ENCODE results near the gene BCL10.

The BCL10 gene

GRCh38 chr1:85289848-85290335, 13.5 kb upstream of the BCL10 start:
- Histone ChIP-seq H3K4me1 (ENCODE audit: insufficient read depth, low read length) (no peaks in the 10 kb centered on the region), H3K4me2 (ENCODE audit: insufficient read depth, low read length) (no peak overlapping the region)
- no peak for ATAC-seq (ENCODE audit: insufficient read depth, low read depth)

GRCh38 chr1:85289207-85289847, 12.9 kb upstream of the BCL10 start:
- H3K4me2 ChIP-seq (ENCODE audit: insufficient read depth, low read length): no peak overlapping the region
- no peak overlapping the region for H3K4me3 ChIP-seq (ENCODE audit: low read depth in 1 of 2, low read length in 2 of 2)
- no peaks in the 10 kb centered on the region for H3K27me3 ChIP-seq (ENCODE audit: insufficient read depth, low read length, poor library complexity)
- no peaks in the 10 kb centered on the region for H4K20me1 ChIP-seq (ENCODE audit: insufficient read depth, low read length)
- H3K79me2 ChIP-seq (ENCODE audit: insufficient read depth, low read length): no peaks in the 10 kb centered on the region
- H3K9ac ChIP-seq (ENCODE audit: low read depth, low read length): no peak overlapping the region
- ATAC-seq (ENCODE audit: insufficient read depth, low read depth) (no peak), DNase-seq (no peak)
- TF ChIP-seq EZH2 (IDR thresholded peaks at IDR 0.05; ENCODE audit: borderline replicate concordance, low read depth, low read length, severe bottlenecking) (no peak), CTCF (IDR thresholded peaks at IDR 0.05; ENCODE audit: borderline replicate concordance, extremely low read depth, low read length, poor library complexity, severe bottlenecking) (no peak)
- no peak overlapping the region for H3K27ac ChIP-seq (ENCODE audit: low read length)
- no peaks in the 10 kb centered on the region for H3K9me3 ChIP-seq (ENCODE audit: insufficient read depth, low read length, severe bottlenecking)
- no peaks in the 10 kb centered on the region for H3K4me1 ChIP-seq (ENCODE audit: insufficient read depth, low read length)
- H2AFZ ChIP-seq (ENCODE audit: low read depth, low read length): no peak overlapping the region
- no peaks in the 10 kb centered on the region for H3K36me3 ChIP-seq (ENCODE audit: insufficient read depth, low read length)

More at GRCh38 chr1:85289848-85290335, 13.5 kb upstream of the BCL10 start:
- TF ChIP-seq CTCF (IDR thresholded peaks at IDR 0.05; ENCODE audit: borderline replicate concordance, extremely low read depth, low read length, poor library complexity, severe bottlenecking) (no peak), EZH2 (IDR thresholded peaks at IDR 0.05; ENCODE audit: borderline replicate concordance, low read depth, low read length, severe bottlenecking) (no peak)
- no peaks in the 10 kb centered on the region for H4K20me1 ChIP-seq (ENCODE audit: insufficient read depth, low read length)
- no peaks in the 10 kb centered on the region for H3K27me3 ChIP-seq (ENCODE audit: insufficient read depth, low read length, poor library complexity)
- H3K9ac ChIP-seq (ENCODE audit: low read depth, low read length): no peak overlapping the region
- no peak overlapping the region for H3K4me3 ChIP-seq (ENCODE audit: low read depth in 1 of 2, low read length in 2 of 2)
- H3K27ac ChIP-seq (ENCODE audit: low read length): no peak overlapping the region
- no peak for DNase-seq
- no peaks in the 10 kb centered on the region for H3K9me3 ChIP-seq (ENCODE audit: insufficient read depth, low read length, severe bottlenecking)
- no peaks in the 10 kb centered on the region for H3K79me2 ChIP-seq (ENCODE audit: insufficient read depth, low read length)
- H3K36me3 ChIP-seq (ENCODE audit: insufficient read depth, low read length): no peaks in the 10 kb centered on the region
- no peak overlapping the region for H2AFZ ChIP-seq (ENCODE audit: low read depth, low read length)

GRCh38 chr1:85284202-85284601, 7.8 kb upstream of the BCL10 start:
- H3K4me3 ChIP-seq (ENCODE audit: low read depth in 1 of 2, low read length in 2 of 2): no peak overlapping the region
- H2AFZ ChIP-seq (ENCODE audit: low read depth, low read length): no peak overlapping the region
- no peaks in the 10 kb centered on the region for H3K9me3 ChIP-seq (ENCODE audit: insufficient read depth, low read length, severe bottlenecking)
- H3K9ac ChIP-seq (ENCODE audit: low read depth, low read length): no peak overlapping the region
- no peaks in the 10 kb centered on the region for H3K36me3 ChIP-seq (ENCODE audit: insufficient read depth, low read length)
- H3K27me3 ChIP-seq (ENCODE audit: insufficient read depth, low read length, poor library complexity): no peaks in the 10 kb centered on the region
- DNase-seq (no peak), ATAC-seq (ENCODE audit: insufficient read depth, low read depth) (no peak)
- H3K4me2 ChIP-seq (ENCODE audit: insufficient read depth, low read length): no peak overlapping the region
- no peak for TF ChIP-seq EZH2 (IDR thresholded peaks at IDR 0.05; ENCODE audit: borderline replicate concordance, low read depth, low read length, severe bottlenecking)
- no peak for TF ChIP-seq CTCF (IDR thresholded peaks at IDR 0.05; ENCODE audit: borderline replicate concordance, extremely low read depth, low read length, poor library complexity, severe bottlenecking)
- H4K20me1 ChIP-seq (ENCODE audit: insufficient read depth, low read length): no peaks in the 10 kb centered on the region
- no peaks in the 10 kb centered on the region for H3K4me1 ChIP-seq (ENCODE audit: insufficient read depth, low read length)
- no peaks in the 10 kb centered on the region for H3K79me2 ChIP-seq (ENCODE audit: insufficient read depth, low read length)
- no peak overlapping the region for H3K27ac ChIP-seq (ENCODE audit: low read length)
